K562 (cell line): ENCODE measurements around the gene CCDC85B. TPM values are rescaled to one million over a fixed set of nuclear protein-coding genes. Genes with fewer than 3 reads are reported as not detected.

Experiments used
- CEBPB ChIP-seq: fragments of 450-650 bp; IDR thresholded peaks from 2 replicates; pipeline ENCODE4 v1.6.1; 2016; ENCODE audit warnings: missing genetic modification characterization, missing compliant biosample characterization
- CHD7 ChIP-seq: fragments of 200-600 bp; sonication (generic); IDR thresholded peaks from one replicate; pipeline ENCODE4 v1.6.1; 2012; ENCODE audit warnings: mild to moderate bottlenecking, low read depth, low read length, inconsistent platforms
- KAT7 ChIP-seq: sonication (generic); formaldehyde crosslinking; IDR thresholded peaks from 2 replicates; pipeline ENCODE4 v1.8.0; 2022; ENCODE audit warnings: missing genetic modification reagents, mild to moderate bottlenecking, borderline replicate concordance
- MBD2 ChIP-seq: sonication (generic); IDR thresholded peaks from 2 replicates; pipeline ENCODE4 v1.6.1; 2016; ENCODE audit warnings: low read depth, borderline replicate concordance
- PKNOX1 ChIP-seq: fragments of 450-650 bp; IDR thresholded peaks from 2 replicates; pipeline ENCODE4 v1.6.1; 2016
- POLR2A ChIP-seq: fragments of 450-650 bp; conservative IDR thresholded peaks from 2 replicates; pipeline ENCODE4 v1.6.1; 2016
- POLR2B ChIP-seq: fragments of 450-650 bp; IDR thresholded peaks from 2 replicates; pipeline ENCODE4 v1.6.1; 2018; ENCODE audit warnings: low read depth; ENCODE audit not compliant: partially characterized antibody
- RBFOX2 ChIP-seq: fragments of 200-400 bp; formaldehyde crosslinking; IDR thresholded peaks from 2 replicates; pipeline ENCODE4 v1.6.1; 2017; ENCODE audit warnings: low read depth, mild to moderate bottlenecking, low read length, moderate library complexity
- ZBTB33 ChIP-seq: sonication (generic); formaldehyde crosslinking; IDR thresholded peaks from 2 replicates; pipeline ENCODE4 v1.8.1; 2023; ENCODE audit warnings: mild to moderate bottlenecking, missing genetic modification reagents
- polyA plus RNA-seq, 8 experiments: library from polyadenylated mRNA; depleted of rRNA in 4 of 8; stranded (reverse) in 5 of 8; unstranded in 3 of 8; fragments of >200 nt; fragmentation: Nextera tagmentation in 2 of 8; fragmentation: Illumina TruSeq in 1 of 8; extraction: Ambion mirVana in 2 of 8; extraction: Trizol in 1 of 8; gene quantifications; 2 replicates each; pipeline versions ENCODE4 v1.2.1 to v1.2.3, GENCODE V29; 2011 to 2014; ENCODE audit warnings: inconsistent platforms in 1 of 8, missing spikeins in 1 of 8
- total RNA-seq, 7 experiments: library from RNA; depleted of rRNA in 6 of 7; stranded (reverse); fragments of >200 nt in 6 of 7; fragmentation: Illumina TruSeq in 2 of 7; extraction: Trizol in 2 of 7; gene quantifications; 2 replicates each; pipeline versions ENCODE4 v1.2.1 to v1.2.3, GENCODE V29; 2011 to 2021; ENCODE audit warnings: low replicate concordance in 1 of 7
- TF ChIP-seq, protein P1 (sequence below): fragments of 450-650 bp; formaldehyde crosslinking; IDR thresholded peaks from 2 replicates; pipeline ENCODE4 v1.4.0; 2020; ENCODE audit warnings: mild to moderate bottlenecking, moderate library complexity

Gene CCDC85B
- total and polyA plus RNA-seq, 9 of the 15 experiments (the other 6 are each of a cell fraction or from before 2014, with no cell fraction given): 0.14 to 138 (median 6.2) TPM

GRCh38 chr11:65891219-65892136 is 1.0 kb downstream of the CCDC85B start (continued):
- TF ChIP-seq CHD7 (peak; percentile 73), POLR2A (peak; percentile 76), KAT7 (CRISPR knock-in tag) (peak; percentile 68; the same call in 1 of the 2 replicates), MBD2 (peak; percentile 52), RBFOX2 (peak; percentile 72), POLR2B (peak; percentile 67), PKNOX1 (peak; percentile 16; the same call in 1 of the 2 replicates), ZBTB33 (CRISPR knock-in tag) (0 out of 2 replicates have a peak, but pooled peaks have one; percentile 30), CEBPB (tag) (no peak)
- TF ChIP-seq, protein P1, sequence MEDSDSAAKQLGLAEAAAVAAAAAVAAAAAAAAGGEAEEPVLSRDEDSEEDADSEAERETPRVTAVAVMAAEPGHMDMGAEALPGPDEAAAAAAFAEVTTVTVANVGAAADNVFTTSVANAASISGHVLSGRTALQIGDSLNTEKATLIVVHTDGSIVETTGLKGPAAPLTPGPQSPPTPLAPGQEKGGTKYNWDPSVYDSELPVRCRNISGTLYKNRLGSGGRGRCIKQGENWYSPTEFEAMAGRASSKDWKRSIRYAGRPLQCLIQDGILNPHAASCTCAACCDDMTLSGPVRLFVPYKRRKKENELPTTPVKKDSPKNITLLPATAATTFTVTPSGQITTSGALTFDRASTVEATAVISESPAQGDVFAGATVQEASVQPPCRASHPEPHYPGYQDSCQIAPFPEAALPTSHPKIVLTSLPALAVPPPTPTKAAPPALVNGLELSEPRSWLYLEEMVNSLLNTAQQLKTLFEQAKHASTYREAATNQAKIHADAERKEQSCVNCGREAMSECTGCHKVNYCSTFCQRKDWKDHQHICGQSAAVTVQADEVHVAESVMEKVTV (CRISPR knock-in tag): 0 out of 2 replicates have a peak, but pooled peaks have one; percentile 11
